ENCODE measurements around the gene OR14C36.

DNA sequence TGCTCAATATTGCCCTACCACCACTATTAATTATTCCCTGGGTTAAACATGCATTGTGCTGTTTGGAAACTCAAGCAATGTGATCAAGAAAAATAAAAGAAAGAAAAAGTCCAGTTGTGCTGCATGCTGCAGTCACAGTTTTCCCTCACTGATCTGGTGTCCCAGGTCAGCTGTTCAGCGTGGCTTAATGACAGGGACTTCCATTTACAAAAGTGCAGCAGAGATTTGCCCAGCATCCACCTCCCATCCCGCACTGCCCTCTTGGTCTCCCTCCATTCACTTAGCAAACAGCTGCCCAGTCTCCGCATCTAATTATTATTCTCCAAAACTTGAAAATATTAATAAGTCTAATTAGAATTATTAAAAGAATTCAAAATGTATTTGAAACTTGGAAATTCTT lies 10.8 kb downstream of the OR14C36 start:
- TF ChIP-seq CTCF (conservative IDR thresholded peaks at IDR 0.05; ENCODE audit: low read length) = no peak
- TF ChIP-seq EZH2phosphoT487 (IDR thresholded peaks at IDR 0.05; ENCODE audit: borderline replicate concordance, low read depth, low read length) = no peak

Data from OCI-LY7 (cell line).